ENCODE data around the gene SHMT2. TPM values are rescaled to one million over a fixed set of nuclear protein-coding genes. Genes with fewer than 3 reads are reported as not detected.
"Not testable (repeated sequence)": the region's sequence is repeated elsewhere in the genome, so short reads cannot be mapped to it uniquely, and the experiment has no call there.

The SHMT2 gene
- total and polyA plus RNA-seq, 2 of the 4 experiments (the other 2 are of a cell fraction) = 266 to 364 TPM

DNA sequence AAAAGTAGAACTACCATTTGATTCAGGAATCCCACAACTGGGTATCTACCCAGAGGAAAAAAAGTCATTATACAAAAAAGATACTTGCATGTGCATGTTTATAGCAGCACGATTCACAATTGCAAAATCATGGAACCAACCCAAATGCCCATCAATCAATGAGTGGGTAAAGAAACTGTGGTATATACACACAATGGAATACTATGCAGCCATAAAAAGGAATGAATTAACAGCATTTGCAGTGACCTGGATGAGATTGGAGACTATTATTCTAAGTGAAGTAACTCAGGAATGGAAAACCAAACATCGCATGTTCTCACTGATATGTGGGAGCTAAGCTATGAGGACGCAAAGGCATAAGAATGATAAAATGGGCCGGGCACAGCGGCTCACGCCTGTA, 46.7 kb downstream of the SHMT2 start:
- peaks cover 0 to 16% of the 10 kb centered on the region in 2 experiments; a peak in 1 of 4 replicates for H3K79me1 ChIP-seq (ENCODE audit: low read depth in 1 of 2, low read length in 2 of 2)
- H3K23ac ChIP-seq (ENCODE audit: low read depth, low read length); H4K8ac ChIP-seq (ENCODE audit: low read depth in 2 of 2, low read length in 2 of 2); H2BK20ac ChIP-seq (ENCODE audit: low read depth, low read length); H2AK9ac ChIP-seq (replicated peaks; ENCODE audit: low read depth, low read length, poor library complexity); H2AK5ac ChIP-seq (ENCODE audit: low read depth, low read length); H3K27ac ChIP-seq (ENCODE audit: insufficient read depth, low read length); H2BK120ac ChIP-seq (ENCODE audit: low read depth, low read length); dilution Hi-C loops (cut with HindIII; ENCODE audit: low sequenced_read_pairs, unreplicated experiment); ATAC-seq (ENCODE audit: low read depth); H3K9ac ChIP-seq (ENCODE audit: low read depth, low read length); BruUV-seq (replicated peaks); DNase-seq; H3K27me3 ChIP-seq (ENCODE audit: control insufficient read depth, insufficient read depth, low read length); in situ Hi-C loops (cut with MboI; ENCODE audit: low sequenced_read_pairs); H4K20me1 ChIP-seq (ENCODE audit: insufficient read depth, low read length); H3K4me2 ChIP-seq (ENCODE audit: low read depth, low read length); H2BK5ac ChIP-seq (ENCODE audit: low read depth, low read length, poor library complexity, severe bottlenecking); H4K91ac ChIP-seq (ENCODE audit: insufficient read depth, low read depth, low read length); H3K18ac ChIP-seq (ENCODE audit: low read depth, low read length); H3K36me3 ChIP-seq (ENCODE audit: control insufficient read depth, insufficient read depth, low read length); intact Hi-C loops (cut with micrococcal nuclease); H3K4me1 ChIP-seq (ENCODE audit: control insufficient read depth, insufficient read depth, low read length); H3K9me1 ChIP-seq (ENCODE audit: insufficient read depth, low read length); H3K14ac ChIP-seq (replicated peaks; ENCODE audit: low read depth, low read length); H4K5ac ChIP-seq (ENCODE audit: low read depth, low read length); H2AFZ ChIP-seq (replicated peaks; ENCODE audit: low read length, poor library complexity); H3K9me3 ChIP-seq (ENCODE audit: control insufficient read depth, insufficient read depth, low read length); H3K4me3 ChIP-seq (ENCODE audit: insufficient read depth, low read depth, low read length); H2BK15ac ChIP-seq (ENCODE audit: low read depth, low read length); H3K4ac ChIP-seq (ENCODE audit: low read depth, low read length); H3K56ac ChIP-seq (ENCODE audit: extremely low read depth, insufficient read depth, low read length): not testable (repeated sequence)
- ChIA-PET CTCF (interaction anchor here (0.7 to 1.6 kb wide), 3 partner anchors 12 to 177 kb away, joined by 3 to 5 read pairs (median 3); no protein-coding TSS in a partner anchor), POLR2A (ENCODE audit: unreplicated experiment) (interaction anchor here (0.6 kb wide), 3 partner anchors 9 to 37 kb away, joined by 5 to 8 read pairs (median 6); no protein-coding TSS in a partner anchor)
- 100% methylated on average over 2 of the region's 6 CpGs; no CpG with 5 or more reads in 1 of the 2 experiments for WGBS, 2 experiments (ENCODE audit: extremely low coverage in 2 of 2, insufficient read length in 1 of 2)

All from IMR-90 (cell line).